Kidney capillary endothelial cell (primary cell): Measurements from ENCODE around the gene SYK.
"Not testable (repeated sequence)": the region's sequence is repeated elsewhere in the genome, so short reads cannot be mapped to it uniquely, and the experiment has no call there.

Experiments used
- DNase-seq: peaks from one replicate; pipeline ENCODE4 v3.0.0-alpha.2; 2018; ENCODE audit warnings: low spot score

SYK gene

GRCh38 chr9:90795871-90796317, 5.7 kb upstream of the SYK start:
- DNase-seq: no peak

DNA sequence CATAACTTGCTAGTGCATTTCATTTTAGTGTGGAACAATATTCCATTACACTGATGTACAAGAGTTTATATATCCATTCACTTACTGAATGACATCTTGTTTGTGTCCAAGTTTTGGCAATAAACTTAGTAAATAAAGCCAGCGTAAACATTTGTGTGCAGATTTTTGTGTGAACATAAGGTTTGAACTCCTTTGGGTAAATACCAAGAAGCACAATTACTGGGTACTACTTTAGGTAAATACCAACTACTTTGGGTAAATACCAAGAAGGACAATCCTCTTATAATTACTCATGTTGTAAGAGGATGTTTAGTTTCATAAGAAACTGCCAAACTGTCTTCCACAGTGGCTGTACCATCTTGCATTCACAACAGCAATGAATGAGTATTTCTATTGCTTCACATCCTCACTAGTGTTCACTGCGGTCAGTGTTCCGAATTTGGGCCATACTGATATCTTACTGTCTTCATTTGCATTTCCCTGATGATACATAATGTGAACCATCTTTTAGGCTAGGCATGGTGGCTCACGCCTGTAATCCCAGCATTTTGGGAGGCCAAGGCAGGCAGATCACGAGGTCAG, 2.3 kb upstream of the SYK start:
- DNase-seq: no peak

DNA sequence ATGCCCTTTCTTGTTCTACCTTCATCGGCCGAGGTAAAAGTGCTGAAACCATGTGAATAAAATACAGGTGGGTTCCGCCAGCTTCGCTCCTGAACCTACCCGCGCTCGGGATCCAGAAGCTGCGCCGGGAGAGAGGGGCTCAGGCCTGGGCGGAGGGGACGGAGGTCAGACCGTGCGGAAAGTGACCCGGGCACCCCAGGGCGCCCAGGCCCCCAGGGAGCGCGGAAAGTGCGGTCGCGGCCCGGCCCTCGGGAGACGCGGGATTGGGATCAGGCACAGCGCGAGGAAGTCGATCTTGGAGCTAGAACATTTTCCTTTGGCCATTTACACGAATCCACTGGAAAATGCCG, 329 bp downstream of the SYK start:
- no peak for DNase-seq

DNA sequence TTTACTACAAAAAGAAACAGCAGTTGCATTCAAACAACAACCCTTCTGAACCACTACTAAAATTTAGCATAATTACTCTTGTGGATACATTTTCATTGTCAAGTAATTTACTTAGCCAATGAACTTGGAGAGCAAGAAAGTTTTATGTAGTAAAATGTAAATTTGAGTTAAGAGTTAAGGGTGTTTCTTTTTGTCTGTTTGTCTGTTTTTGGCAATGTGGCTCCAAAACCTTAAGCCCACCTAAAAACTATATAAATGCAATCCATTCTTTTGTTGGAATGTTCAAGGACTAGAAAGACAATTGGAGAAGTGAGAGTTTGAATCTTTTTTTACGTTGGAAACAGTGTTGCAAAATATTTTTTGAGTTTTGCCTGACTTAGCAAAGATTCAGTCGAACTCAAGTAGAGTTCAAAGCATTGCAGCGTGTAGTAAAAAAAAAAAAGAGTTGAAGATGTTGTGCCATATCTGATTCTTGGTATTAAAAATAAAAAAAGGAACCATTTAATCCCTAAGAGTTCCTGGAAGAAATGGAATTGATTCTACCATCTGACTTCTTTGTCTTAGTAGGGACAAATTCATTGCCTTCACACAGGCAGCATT, 867 bp downstream of the SYK start:
- DNase-seq: no peak

DNA sequence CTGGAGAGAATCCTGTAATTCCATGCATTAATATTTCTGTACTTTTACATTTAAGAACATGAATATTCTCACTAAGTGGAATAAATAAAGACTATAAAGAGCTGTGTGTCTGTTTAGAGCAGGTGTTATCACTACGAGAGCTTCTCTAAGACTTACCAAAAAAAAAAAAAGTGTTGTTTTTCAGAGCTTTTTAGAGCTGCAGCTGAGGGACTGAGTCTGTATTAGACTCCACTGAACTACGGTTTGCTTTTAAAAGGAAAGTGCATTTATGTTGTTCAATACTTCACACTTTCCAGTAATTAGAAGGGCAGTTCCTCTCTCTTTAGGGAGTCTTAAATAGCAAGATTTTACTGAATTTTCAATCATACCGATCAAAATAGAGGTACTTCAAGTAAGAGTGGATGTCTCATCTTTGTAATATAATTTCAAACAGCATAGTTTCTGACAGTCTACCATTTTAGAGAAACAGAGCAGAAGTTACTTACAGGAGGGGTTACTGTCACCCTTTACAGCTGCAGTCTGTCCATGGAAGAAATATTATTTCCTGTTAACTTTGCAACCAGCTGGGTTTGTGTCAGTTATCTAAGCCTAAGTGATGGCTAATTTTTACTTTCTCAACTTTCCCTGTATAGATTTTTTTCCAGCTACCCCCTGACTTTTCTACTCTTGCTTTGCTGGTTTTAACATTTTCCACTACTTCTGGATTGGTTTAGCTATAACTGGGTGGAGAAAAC, 2.4 kb downstream of the SYK start:
- no peak for DNase-seq

- DNase-seq: no peak
Observed at GRCh38 chr9:90805006-90805996, 3.7 kb downstream of the SYK start.

DNA sequence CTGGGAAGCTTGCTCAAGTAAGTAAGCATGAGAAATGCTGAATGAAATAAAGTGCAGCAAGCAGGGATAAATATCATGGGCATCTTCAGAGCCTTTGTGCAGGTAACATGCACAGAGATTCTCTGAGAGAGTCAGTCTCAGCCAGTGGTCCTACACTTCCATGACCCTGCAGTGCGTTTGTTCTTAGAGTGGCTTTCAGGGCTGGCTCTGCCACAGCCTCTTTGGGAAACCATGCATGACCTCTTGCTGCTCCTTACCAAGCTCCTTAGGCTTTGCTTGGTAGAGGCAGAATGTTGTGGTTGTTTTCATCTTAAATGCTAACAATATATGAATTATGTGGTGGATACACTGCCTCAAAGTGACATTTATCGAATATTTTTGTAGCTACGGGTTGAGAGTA, 5.4 kb downstream of the SYK start:
- no peak for DNase-seq

DNA sequence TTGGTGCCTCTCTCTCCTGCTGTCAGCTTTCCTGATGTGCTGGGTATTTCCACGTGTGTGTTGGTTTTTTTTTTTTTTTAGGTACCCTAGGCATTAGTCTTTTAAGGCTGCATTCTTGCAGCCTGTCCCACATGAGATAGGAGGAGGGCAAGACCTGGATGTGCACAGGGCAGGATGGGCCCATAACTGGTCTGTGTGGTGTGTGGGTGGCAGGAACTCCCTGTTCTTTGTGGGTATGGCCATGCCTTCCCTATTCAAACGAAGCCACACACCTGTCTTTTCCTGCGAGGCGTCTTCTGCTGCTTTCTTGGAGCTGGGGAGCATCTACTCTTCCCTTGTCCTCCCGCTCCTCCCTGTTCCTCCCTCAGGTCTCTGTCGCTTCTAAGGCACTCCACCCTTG, 6.8 kb downstream of the SYK start:
- no peak for DNase-seq

DNA sequence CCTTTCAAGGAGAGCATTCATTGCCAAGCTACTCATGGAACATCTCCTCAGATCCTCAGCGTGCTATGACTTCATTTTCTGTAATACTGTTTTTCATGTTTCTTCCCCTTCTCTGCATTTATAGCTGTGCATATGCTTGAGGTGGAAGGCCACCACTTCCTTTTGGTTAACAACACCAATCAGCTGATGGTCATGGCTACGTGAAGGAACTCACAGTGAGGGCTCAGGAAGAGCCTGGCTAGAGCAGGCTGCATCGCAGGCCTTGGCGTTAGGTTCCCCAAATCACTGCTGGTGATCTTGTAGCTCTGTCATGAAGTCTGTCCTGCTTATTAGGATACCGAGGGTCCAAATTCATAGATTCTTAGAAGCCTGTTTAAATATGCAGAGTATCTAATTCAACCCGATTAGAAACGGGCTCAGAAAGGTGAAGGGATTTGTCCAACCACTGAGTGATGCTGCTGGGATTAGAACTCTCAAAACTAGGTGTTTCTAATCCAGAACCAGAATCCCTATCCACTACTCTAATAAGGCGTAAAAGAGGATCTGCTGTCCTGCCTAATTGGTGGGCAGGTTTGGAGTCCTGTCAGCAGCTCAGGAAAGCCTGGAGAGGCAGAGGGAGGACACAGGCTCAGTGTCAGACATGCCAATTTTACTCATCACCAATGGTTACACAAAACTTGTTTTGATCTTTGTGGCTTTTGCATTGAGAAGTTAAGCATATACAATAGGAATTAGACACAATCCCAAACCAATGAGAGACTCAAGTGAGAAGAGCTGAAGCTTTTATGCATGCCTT, 7.5 kb downstream of the SYK start:
- no peak for DNase-seq

DNA sequence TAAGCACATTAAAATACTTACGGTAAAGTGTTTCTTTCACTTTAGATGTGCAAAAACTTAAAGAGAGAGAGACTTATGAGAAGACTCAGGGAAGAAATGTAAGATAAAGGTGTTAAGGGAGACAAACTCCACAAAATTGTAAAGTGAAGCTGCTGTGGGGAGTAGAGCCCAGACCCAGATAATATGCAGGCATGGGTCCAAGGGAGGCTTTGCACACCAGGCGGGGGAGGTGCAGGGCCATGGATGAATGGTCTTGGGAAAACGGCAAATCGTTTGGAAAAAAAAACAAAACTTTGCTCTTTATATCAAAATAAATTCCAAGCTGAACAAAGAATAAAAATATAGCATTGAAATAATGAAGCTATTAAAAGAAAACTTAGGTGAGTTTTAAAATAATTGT, 9.1 kb downstream of the SYK start:
- DNase-seq: no peak

DNA sequence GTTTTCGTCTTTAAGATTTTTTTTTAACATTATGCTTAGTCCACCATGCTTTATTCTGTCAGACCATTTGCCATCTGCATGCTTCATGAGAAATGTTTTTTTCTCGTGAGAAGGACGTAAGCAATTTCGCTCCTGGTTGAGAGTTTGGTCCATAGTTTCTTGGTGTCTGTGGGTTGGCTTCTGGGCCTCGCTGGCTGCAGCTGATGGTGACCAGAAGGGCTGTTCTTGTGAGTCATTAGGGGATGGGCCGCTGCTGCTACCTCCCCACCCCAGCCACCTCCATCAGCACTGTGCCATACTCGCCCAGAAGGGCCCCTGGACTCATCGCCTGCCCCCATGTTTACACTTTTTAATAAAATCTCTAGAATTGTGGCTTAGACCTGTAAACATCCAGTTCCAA, 11.4 kb downstream of the SYK start:
- no peak for DNase-seq

DNA sequence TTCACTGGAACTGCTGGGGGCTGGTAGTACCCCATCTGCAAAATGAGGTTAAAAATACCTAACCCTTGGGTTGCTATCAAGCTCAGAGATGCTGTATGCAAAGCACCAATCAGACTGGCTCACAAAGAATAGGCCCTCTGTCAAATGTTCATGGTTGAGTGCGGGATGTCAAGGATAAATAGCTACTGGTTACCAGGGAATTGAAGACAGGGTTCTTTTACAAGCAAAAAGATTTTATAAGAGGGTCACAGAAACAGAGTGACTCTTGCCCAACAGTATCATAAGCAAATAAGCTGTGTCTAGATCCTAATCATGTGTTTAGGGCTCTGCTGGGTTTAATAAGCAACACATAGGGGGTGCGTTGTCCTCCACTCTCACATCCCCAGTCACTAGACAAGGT, 11.9 kb downstream of the SYK start:
- no peak for DNase-seq

DNA sequence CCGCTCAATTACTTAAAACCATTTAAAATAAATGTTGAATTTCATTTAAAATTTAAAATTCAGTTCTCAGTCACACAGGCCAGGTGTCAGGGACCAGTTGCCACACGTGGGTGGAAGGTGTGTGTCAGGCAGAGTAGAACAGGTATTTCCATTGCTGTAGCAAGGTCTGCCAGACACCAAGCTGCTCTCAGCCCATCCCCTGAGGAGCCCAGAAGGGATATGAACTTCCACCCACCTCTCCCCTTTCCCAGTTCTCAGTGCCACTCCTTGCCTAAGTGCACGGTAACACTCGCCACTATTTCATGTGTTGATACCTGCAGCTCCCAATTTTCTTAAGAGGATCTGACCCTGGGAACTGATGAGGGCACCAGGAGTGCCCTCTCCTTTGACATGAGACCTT, 12.7 kb downstream of the SYK start:
- DNase-seq: no peak

DNA sequence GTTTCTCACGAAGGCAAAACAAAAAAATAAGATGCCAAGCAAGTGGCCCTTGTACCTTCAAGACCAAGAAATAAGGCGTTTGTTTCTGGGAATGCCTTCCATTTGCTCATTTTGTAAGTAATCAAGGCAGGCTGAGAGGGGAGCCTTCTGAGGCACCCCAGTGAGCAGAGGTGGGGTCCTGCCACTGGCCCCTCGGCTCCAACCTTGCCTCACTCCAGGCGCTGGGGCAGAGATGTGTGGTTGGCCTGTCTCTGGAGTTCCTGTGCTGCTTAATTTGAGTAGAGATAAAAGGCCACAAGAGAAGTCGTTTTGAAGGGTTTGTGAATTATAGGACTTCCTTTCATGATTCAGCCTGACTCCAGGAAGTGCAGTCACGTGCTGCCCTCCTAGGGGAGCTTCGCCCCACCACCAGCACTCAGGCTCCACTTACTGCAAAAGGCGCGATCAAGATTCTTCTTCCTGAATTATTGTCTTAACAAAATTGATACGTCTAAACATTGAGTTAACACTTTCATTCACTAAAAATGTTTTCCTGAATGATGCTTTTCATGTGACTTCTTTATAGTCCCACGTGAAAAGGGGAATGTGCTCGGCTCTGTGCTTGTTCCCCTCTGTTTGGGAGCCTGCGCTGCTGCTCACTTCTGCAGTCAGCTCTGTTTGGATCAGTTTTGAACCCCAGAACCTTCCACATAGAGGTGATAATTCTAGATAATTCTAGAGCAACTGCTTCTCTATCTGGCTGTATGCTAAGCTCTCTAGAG, 13.7 kb downstream of the SYK start:
- peak; percentile 56 for DNase-seq

DNA sequence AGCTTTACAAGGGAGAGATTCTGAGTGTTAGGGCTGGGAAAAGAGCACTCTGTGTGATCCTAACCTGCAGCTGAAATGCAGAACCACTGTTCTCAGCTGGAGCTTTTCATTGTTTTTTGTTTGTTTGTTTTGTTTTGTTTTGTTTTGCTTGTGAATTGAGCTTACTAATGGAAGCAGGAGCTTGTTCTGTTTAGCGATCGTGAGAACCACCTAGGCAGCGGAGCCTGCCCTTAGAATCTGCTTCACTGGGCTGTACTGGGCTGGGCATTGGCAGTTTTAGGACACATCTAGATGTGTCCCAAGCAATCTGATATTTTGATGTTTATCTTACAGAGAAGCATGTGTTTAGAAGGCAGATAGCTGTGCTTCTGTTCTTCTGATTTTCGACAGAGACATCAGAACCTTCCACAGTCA, 14.3 kb downstream of the SYK start:
- no peak for DNase-seq

DNA sequence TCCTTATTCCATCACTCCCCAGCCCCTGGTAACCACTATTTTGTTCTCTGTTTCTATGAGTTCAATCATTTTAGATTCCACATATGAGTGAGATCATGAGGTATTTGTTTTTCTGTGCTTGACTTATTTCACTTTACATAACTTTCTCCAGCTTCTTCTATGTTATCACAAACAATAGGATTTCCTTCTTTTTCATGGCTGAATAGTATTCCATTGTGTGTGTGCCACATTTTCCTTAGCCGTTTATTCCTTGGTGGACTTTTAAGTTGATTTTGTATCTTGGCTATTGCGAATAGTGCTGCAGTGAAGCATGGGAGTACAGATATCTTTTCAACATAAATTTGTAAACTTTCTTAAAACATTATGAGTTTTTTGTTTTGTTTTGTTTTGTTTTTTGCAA, 15.1 kb downstream of the SYK start:
- no peak for DNase-seq

- no peak for DNase-seq
Observed at GRCh38 chr9:90818279-90818678, 16.7 kb downstream of the SYK start.

DNA sequence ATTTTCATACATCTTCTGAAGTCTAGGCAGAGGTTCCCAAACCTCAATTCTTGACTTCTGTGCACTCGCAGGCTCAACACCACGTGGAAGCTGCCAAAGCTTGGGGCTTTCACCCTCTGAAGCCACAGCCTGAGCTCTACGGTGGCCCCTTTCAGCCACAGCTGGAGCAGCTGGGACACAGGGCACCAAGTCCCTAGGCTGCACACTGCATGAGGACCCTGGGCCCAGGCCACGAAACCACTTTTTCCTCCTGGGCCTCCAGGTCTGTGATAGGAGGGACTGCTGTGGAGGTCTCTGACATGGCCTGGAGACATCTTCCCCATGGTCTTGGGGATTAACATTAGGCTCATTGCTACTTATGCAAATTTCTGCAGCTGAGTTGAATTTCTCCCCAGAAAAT, 18.8 kb downstream of the SYK start:
- not testable (repeated sequence) for DNase-seq

GRCh38 chr9:90821236-90821635, 19.6 kb downstream of the SYK start:
- DNase-seq: not testable (repeated sequence)

GRCh38 chr9:90821697-90822096, 20.1 kb downstream of the SYK start:
- no peak for DNase-seq

- no peak for DNase-seq
Observed at GRCh38 chr9:90822866-90823265, 21.2 kb downstream of the SYK start.
